ENCODE results near the gene TRIM17.
"Not testable (repeated sequence)": the region's sequence is repeated elsewhere in the genome, so short reads cannot be mapped to it uniquely, and the experiment has no call there.

TRIM17 gene

DNA sequence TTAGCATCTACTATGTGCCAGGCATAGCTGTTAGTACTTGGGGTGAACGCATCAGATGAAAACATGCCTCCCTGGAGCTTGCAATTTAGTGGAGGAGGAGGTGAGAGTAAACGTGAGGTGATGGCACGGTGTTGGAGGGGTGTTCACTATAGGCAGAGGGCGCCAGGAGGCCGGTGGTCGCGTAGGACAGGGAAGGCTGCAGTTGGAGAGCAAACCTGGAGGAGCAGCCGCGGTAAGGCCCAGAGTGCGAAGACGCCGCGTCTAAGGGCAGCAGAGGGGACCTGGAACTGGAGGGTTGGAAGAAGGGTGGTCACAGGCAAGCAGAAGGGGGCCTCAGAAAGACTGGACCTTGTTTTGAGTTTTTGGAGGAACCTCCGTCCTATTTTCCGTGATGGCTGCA, 30.2 kb upstream of the TRIM17 start:
- no peak for DNase-seq

DNA sequence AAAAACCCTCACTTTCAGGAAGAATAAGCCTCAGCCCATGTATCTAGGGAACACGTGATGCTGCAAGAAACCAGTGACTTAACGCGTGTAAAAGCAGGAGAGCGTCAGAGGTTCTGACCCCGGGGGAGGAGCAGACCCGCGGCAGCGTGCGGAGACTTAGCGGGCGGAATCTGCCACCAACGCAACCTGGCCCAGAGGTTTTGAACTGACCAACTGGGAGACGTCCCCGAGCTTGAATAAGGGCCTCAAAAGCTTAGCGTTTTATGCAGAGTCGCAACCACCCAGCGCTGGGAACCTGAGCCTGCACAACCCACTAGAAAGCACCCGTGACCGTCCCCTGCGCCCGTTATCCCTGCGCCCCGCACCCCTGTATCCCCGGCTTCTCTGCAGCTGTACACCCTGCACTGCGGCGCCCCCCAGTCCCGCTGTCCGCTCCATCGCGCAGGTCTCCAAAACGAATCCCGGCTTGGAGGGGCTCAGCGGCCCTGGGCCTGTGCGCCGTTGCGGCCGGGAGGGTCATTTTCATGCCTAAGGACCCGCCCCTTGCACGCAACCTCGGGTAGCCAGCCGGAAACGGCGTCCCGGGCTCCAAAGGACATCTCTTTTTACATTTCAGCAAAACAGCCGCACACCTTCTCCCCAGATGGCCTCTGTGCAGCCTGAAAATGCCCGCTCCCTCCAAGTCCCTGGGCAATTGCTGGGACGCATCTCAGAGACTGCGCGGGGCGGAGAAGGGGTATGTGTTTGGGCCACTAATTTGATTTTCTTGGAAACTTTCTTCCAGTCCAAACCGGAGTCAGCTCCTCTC, 29.4 kb upstream of the TRIM17 start:
- peak; percentile 27 for DNase-seq

DNA sequence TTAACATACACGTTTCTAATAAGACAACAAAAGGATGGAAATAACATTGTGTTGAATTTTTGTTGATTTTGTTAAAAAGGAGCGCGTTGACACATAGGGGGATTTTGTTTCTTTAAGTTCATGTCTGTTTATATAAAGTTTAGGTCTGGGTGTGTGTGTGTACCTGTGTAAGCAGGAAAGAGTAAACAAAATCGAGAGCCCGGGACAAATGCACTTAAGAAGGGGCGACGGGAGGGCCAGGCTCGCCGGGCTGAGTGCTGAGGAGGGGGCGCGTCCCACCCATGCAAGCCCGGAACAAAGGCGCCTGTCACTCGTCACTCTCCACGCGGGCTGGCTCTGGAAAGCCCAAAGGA, 28.8 kb upstream of the TRIM17 start:
- no peak for DNase-seq

DNA sequence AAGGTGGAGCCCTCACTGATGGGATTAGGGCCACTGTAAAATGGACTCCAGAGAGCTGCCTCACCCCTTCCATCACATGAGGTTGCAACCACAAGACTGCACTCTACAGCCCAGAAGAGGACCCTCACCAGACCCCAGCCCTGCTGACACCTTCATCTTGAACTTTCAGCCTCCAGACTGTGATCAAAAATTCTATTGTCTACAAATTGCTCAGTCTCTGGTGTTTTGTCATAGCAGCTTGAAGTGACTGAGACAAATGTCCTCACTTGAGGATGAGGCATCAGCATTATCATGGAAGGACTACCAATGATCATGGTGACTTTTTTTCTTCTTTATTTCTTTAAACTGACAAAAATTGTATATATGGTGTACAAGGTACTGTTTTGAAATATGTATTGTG, 26.7 kb upstream of the TRIM17 start:
- DNase-seq = no peak

DNA sequence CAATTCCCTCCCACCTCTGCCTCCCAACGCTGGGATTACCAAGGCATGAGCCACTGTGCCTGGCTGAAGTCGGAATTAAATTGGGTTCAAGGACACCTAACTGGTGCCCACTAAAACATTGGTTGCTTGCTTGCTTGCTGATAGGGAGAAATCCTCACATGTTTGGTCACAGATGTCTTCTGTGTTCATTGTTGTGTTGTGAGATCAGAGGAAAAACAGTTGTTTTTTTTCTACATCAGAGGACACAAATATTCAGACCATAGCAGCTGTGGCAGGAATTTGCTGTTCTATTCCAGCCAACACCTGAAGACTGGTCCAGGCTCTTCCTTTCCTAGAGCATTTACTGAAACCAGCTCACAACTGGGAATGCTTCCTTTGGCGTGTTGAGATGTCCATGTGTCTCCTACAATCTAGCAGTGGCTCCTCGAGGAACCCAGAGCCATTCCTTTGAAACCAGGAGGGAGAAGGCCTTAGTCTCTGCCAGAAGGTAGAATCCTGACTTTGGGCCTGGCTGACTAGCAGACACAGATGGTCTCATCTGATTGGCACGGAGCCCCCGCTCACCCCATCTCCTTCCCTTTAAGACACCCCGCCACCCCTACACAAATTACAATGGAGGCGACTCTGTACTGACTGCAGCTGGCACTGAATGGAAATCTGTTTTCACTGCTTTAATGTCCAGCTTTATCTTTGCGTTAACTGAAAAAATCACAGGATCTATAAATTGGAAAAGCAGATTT, 24.3 kb upstream of the TRIM17 start:
- no peak for DNase-seq

DNA sequence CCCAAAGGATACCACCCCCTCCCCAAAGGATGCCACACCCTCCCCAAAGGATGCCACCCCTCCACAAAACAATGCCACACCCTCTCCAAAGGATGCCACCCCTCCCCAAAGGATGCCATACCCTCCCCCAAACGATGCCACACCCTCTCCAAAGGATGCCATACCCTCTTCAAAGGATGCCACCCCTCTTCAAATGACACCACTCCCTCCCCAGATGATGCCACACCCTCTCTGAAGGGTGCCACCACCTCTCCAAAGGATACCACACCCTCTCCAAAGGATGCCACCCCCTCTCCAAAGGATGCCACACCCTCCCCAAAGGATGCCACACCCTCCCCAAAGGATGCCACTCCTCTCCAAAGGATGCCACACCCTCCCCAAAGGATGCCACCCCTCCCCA, 21.6 kb upstream of the TRIM17 start:
- no peak for DNase-seq

DNA sequence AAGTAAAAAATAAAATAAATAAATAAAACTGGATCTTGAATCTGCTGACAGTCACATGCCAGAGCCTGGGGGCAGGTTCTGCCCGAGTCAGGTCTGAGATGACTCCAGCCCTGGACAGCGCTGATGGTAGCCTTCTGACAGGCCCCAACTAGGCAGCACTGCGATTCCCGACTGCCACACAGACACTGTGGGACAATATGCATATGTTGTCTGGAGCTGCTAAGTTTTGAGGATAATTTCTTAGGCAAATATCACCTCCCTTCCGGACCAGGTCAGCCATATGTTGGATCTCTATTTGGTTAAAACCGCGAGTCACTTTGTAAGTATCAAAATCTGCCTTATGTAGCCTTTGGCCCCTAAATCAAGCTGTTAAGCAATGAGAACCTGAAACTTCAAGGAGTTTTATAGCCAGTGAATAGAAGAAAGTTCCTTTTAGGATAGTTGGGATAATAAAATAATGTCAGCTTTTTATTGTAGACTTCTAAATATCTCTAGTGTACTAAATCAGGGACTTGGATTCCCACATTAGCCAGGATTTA, 20.8 kb upstream of the TRIM17 start:
- no peak for DNase-seq

DNA sequence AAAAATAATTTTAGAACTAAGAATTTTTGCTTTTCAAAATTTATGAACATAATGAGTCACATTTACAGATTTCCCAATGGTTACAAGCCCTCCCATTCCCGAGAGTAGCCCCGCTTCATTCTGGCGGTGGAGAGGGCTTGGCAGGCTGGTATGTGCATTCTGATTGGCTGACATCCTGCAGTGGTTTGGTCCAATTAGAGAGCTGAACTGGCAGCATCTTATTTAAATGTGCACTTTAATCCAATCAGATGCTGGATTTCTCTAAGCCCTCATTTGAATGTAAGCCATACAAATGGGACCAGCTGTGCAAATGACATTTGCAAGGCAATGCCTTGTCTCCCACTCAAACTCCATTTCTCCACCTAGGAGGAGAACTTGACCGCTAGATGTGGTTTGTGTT, 18.0 kb upstream of the TRIM17 start:
- no peak for DNase-seq

DNA sequence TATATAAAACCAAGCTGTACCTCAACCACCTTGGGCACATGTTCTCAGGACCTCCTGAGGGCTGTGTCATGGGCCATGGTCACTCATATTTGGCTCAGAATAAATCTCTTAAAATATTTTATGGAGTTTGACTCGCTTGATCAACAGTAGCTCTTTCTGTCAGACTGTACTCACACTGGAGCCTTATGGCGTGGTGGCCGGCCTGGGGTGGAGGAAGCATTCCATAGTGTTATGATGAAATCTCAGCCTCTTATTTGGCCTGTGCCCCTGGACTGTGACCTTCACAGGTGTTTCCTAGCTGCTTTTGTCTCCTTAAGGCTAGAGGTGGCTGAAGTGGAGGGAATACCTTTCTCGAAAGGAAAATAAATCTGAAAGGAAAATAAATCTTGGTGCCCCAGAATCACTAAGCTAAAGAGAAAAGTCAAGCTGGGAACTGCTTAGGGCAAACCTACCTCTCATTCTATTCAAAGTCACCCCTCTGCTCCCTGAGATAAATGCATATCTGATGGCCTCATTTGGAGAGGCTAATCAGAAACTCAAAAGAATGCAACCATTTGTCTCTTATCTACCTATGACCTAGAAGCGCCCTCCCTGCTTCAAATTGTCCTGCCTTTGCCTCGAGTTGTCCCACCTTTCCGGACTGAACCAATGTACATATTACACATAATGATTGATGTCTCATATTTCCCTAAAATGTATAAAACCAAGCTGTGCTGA, 16.8 kb upstream of the TRIM17 start:
- DNase-seq = not testable (repeated sequence)

DNA sequence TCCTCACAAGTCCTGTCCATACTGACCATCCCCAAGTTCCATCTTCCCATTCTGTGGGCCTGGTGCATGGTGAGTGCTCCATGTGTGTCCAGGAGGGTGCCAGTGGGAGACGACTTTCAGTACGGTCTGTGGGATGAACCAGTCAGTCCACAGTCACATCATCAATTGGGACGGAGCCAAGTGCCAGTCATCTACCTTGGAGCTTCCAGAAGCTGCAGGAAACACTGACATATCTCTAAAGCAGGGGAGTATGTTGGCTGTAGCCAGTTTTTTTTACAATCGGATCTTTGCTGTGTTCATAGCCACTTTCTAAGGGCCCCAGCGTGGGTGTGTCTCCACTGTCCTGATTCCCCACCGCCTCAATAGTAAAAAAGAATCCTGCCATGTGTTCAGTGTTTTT, 13.6 kb upstream of the TRIM17 start:
- DNase-seq = no peak

DNA sequence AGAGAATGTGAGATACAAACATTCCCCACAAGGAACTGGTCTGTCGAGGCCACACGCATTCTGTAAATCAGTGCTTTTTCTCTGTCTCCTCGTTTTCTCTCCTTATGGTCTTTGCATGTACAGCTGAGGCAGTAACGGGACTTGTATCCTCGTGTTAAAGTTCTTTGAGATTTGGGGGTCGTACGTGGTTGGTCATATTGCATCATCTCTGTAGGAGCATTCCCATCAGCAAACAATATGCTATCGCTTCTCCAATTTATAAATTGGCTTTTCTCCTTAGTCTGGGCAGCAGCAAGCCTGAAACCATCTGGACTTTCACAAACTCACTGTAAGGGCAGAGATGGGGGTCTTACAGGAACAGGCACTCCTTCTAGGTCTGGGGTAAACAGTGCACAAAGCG, 13.0 kb upstream of the TRIM17 start:
- no peak for DNase-seq

DNA sequence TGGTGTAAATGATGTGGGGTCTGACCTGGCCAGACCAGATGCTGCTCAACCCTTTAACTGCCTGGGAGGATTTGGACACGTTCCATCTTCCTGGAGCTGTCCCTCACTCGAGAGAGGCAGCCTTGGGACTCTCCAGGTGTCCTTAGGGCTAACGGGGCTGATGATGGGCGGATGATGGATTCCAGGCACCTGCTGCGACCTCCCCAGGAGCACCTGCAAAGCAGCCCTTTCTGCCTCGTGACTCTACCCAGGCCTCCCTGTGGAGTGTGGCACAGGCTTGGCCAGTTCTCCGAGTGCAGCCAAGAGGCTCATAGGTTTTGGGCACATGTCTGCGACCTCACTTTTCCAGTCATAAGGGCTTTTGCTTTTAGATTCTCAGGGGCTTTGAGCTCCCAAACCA, 12.3 kb upstream of the TRIM17 start:
- no peak for DNase-seq

DNA sequence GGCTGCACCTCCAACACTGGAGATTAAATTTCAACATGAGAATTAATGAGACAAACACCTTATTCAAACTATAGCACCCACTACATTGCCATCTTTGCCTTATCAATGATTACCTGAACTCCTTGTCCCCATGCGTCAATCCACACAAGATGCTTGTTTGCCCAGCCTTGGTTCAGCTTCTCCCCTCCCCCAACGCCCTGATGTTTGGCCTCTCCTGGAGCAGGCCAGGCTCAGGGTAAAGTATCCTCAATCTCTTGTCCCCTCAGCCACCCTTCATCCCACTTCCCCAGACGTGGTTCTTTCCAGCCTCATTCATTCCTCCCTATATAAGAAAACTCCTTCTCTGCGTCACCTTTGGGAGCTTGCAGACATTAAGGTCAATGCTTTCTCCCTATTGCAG, 11.8 kb upstream of the TRIM17 start:
- no peak for DNase-seq

DNA sequence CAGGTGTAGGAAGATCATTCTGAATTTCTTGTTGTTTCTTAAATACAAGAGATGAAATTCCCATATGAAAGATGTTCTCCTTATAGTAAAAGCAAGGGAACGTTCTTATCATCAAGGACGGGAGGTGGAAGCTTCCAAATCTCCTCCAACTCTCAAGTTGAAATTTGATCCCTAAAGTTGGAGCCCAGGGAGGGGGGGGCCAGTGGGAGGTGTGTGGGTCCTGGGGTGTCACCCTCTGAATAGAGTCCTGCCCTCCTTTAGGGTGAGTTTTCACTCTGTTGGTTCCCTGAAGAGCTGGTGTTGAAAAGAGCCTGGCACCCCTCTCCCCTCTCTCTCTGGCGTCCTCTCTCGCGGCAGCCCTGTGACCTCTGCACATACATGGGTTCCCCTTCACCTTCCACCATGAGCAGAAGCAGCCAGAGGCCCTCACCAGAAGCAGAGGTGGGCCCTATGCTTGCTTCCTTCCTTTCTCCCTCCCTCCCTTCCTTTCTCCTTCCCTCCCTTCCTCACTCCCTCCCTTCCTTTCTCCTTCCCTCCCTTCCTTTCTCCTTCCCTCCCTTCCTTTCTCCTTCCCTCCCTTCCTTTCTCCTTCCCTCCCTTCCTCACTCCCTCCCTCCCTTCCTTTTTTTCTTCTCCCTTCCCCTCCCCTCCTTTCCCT, 10.0 kb upstream of the TRIM17 start:
- DNase-seq = no peak

DNA sequence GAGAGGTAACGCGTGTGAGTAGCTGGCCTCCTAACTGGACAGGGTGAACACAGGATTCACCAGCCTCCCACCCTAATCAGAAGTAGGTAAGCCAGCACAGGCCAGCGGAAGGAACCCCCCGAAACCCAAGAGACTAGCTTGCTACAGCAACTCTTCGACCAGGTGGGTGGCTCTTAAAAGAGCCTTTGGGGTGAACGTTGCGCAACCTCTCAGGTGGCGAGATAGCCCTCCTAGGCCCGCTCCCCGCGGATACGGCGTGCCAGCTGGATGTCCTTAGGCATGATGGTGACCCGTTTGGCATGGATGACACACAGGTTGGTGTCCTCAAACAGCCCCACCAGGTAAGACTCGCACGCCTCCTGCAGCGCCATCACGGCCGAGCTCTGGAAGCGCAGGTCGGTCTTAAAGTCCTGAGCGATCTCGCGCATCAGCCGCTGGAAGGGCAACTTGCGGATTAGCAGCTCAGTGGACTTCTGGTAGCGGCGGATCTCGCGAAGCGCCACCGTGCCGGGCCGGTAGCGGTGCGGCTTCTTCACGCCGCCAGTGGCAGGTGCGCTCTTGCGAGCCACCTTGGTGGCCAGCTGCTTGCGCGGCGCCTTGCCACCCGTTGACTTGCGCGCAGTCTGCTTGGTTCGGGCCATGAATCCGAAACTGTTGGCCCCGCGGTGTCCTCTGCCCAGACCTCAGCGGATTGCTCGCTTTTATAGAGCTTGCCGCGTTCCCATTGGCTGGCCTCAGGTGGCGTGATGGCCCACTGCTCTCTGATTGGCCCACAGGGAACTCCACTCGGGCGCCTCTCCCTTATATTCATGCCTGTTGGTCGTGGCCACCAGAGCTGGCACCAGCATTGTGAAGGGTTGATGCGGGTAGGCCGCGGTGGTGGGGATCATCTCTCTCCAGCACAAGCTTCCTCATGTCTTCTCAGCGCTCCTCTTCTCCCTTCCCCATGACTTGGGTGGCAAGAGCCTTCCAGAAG, 8.3 kb upstream of the TRIM17 start:
- no peak for DNase-seq

DNA sequence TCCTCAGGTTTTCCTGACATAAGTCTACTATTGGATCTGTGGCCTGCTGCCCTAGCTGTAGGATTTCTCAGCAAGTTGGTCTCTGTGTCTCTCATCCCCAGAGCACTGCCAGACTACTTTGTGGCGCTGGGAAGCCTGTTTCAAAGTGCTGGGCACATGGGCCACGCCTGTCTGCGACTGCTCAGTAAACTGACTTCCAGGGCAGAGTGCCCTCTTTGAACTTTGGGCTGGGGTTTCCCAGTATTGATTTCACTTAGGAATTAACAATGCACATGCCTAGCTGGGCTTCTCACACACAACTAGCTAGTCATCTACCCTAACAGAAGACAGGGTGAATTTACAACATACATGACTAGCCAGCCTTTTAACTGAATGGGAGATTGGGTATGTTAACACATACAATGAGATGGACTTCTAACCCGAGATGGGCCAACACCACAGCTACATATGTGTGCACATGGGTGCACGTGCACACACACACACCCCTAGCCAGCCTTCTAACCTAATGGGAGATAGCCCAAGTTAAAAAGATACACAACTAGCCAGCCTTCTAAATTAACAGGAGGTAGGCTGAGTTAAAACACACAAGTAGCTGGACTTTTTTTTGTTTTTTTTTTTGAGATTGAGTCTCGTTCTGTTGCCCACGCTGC, 6.9 kb upstream of the TRIM17 start:
- no peak for DNase-seq

DNA sequence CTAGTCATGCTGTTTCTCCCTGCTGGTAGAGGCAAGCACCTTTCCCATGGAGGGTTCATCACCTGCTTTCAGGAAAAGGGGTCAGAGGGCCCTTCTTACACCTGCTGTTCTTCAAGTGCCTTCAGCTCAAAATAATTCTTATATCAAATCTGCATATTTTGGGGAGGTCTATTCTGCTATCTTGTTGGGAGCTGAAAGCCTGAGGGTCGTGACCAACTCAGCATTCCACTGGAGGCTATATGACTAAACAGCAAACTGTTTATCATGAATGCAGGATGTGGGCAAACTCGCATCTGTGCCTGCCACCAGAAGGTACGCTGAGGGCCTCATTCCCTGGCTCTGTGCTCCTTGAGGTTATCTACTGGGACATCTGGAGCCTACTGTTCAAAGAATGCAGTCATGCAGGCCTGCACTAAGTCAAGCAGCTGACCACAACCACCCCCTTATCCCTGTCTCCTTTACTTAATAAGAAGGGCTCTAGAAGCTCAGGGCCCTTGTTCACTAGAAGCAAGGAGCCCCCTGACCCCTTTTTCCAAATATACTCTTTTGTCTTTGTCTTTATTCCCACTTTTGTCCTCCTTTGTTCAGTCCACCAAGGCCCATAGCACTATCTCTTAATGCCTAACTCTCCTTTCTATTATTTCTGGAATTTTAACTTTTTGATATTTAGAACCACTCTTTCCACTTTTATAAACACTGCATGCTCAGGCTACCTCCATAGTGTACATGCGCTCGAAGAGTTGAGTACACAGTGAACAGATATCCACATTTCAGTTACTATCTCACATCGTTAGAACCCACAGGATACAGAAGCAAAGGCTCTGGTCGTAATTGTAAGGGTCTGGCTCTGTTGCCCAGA, 4.5 kb upstream of the TRIM17 start:
- DNase-seq = no peak

DNA sequence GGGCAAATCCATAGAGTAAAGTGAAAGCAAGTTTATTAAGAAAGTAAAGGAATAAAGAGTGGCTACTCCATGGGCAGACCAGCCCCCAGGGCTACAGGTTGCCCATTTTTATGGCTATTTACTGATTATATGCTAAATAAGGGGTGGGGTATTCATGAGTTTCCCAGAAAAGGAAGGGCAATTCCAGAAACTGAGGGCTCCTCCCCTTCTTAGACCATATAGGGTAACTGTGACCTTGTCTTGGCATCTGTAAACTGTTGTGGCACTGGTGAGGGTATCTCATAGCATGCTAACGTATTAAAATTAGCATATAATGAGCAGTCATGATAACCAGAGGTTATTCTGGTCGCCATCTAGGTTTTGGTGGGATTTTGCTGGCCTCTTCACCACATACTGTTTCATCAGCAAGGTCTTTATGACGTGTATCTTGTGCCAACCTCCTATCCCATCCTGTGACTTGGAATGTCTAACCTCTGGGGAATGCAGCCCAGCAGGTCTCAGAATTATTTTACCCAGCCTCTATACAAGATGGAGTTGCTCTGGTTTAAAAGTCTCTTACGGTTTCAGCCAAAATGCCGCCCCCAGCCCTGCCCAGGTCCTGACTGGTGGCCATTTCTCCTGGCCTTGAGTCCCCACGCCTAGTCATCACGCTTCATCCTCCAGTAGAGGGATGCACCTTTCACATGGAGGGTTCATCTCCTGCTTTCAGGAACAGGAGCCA, 982 bp upstream of the TRIM17 start:
- DNase-seq = no peak

DNA sequence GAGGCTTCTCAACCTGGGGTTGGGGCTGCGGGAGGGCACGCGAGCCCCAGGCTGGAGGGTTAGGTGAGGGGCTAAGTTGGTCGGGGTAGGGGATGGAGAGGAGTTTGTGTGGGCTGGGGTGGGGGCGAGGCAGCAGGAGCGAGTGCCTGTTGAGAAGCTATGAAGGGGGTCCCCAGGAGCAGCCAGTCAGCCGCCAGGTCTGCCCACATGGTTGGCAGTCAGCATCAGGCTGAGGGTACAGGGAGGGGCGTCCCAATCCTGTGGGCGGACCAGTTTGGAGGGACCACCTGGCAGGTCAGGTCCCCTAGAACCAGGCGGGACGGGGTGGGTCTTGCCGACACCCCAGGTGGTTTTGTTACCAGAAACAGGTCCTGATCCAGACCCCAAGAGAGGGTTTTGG, 400 bp upstream of the TRIM17 start:
- no peak for DNase-seq

DNA sequence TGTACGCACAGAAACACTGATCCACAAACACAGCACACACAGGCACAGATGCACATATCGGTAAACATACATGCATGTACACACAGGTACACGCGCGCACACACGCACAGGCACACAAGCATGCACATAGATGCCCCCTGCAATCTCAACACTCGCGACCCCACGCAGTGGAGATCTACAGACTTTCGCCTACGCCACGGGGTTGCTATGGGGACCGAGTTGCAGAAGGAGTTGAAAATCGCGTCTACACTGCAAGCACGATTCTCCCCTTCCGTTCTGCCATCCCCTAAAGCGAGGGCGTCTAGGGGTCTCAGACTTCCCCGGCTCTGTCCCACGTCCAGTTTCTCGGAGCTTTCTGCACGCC, 826 bp downstream of the TRIM17 start:
- no peak for DNase-seq
